GM18502 (cell line): ENCODE results near the gene PSORS1C1.
"Not testable (repeated sequence)": the region's sequence is repeated elsewhere in the genome, so short reads cannot be mapped to it uniquely, and the experiment has no call there.

ENCODE experiments used
- ATAC-seq: cut with Tn5 transposase; IDR thresholded peaks from one replicate; pipeline ENCODE4 v1.9.1; 2021; ENCODE audit warnings: mild to moderate bottlenecking; ENCODE audit not compliant: unreplicated experiment, poor library complexity

PSORS1C1 gene

GRCh38 chr6:31156641-31157040 lies 42.0 kb downstream of the PSORS1C1 start:
- ATAC-seq = no peak

- ATAC-seq = peak; percentile 8
Measured at GRCh38 chr6:31157513-31158139, 43.0 kb downstream of the PSORS1C1 start, which contains the start of gene CCHCR1. TSS of gene CCHCR1 (minus strand) at chr6:31157802. CDS start at chr6:31157600, 202 bp downstream.

GRCh38 chr6:31158140-31158862 lies 43.7 kb downstream of the PSORS1C1 start, which contains the start of gene TCF19:
TSS of gene TCF19 (plus strand) at chr6:31158589. CDS start at chr6:31159470, 881 bp downstream.
- peak; percentile 76 for ATAC-seq

GRCh38 chr6:31158863-31159855 lies 44.6 kb downstream of the PSORS1C1 start:
- no peak for ATAC-seq

GRCh38 chr6:31161216-31162126 lies 46.9 kb downstream of the PSORS1C1 start:
- no peak for ATAC-seq

- no peak for ATAC-seq
Measured at GRCh38 chr6:31162463-31163165, 48.0 kb downstream of the PSORS1C1 start.

- ATAC-seq = no peak
Measured at GRCh38 chr6:31163922-31164321, 49.3 kb downstream of the PSORS1C1 start.

GRCh38 chr6:31164475-31165063 lies 50.0 kb downstream of the PSORS1C1 start:
- not testable (repeated sequence) for ATAC-seq

- peak; percentile 79 for ATAC-seq
Measured at GRCh38 chr6:31165064-31165832, 50.6 kb downstream of the PSORS1C1 start.

- no peak for ATAC-seq
Measured at GRCh38 chr6:31165986-31166385, 51.4 kb downstream of the PSORS1C1 start.

- ATAC-seq = no peak
Measured at GRCh38 chr6:31168606-31169005, 54.0 kb downstream of the PSORS1C1 start.

- no peak for ATAC-seq
Measured at GRCh38 chr6:31169123-31169857, 54.7 kb downstream of the PSORS1C1 start.

GRCh38 chr6:31169858-31170599 lies 55.4 kb downstream of the PSORS1C1 start:
- ATAC-seq = not testable (repeated sequence)

- no peak for ATAC-seq
Measured at GRCh38 chr6:31170600-31170881, 55.9 kb downstream of the PSORS1C1 start, which contains the start of gene POU5F1. TSS of gene POU5F1 (minus strand) at chr6:31170682. CDS start at chr6:31170620, 62 bp downstream.

GRCh38 chr6:31170987-31171671 lies 56.5 kb downstream of the PSORS1C1 start:
- no peak for ATAC-seq
